Fibroblast of villous mesenchyme (primary cell): Measurements from ENCODE around the gene TRMO. TPM values are rescaled to one million over a fixed set of nuclear protein-coding genes. Genes with fewer than 3 reads are reported as not detected.
A peak's percentile ranks its signal among the peaks of the same experiment; 100 is the strongest.

Source experiments
- DNase-seq: peaks from one replicate; pipeline ENCODE4 v3.0.0-alpha.2; 2010; ENCODE audit warnings: low read depth
- H3K4me3 ChIP-seq: 2 replicates; pipeline ENCODE4 v1.5.1; 2011; ENCODE audit warnings: low read depth, mild to moderate bottlenecking, low read length
- total RNA-seq: library from RNA; depleted of rRNA; stranded (reverse); fragments of >200 nt; gene quantifications from 2 replicates; pipeline ENCODE4 v1.2.3, GENCODE V29; 2012
- TF ChIP-seq, protein P1 (sequence below): IDR thresholded peaks from 2 replicates; pipeline ENCODE4 v1.5.1; 2012; ENCODE audit warnings: low read depth, mild to moderate bottlenecking, low read length; ENCODE audit not compliant: insufficient read depth

TRMO gene
- total RNA-seq, 1 donor, result 15.5 TPM

DNA sequence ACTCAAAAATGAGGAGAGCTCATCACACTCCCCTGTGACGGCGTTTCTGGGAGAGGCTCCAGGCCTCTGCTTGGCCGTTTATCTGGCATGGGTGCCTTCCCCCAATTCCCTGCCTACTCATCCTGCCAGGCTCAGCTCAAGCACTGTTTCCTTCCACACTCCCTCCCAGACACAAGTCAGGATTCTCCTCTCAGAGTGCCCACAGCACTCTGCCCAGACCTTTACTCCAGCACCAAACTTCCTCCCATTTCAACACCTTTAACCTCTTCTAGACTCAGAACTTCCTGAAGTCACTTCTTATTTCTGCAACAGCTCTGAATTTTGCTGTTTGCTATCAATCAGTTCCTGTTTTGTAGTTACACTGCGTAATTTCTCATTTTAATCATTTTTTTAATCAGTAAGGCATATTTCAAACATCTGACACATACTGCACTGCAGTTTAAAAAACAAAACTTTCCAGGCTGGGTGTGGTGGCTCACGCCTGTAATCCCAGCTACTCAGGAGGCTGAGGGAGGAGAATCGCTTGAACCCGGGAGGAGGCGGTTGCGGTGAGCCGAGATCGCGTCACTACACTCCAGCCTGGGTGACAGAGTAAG lies 16.0 kb downstream of the TRMO start:
- TF ChIP-seq, protein P1, sequence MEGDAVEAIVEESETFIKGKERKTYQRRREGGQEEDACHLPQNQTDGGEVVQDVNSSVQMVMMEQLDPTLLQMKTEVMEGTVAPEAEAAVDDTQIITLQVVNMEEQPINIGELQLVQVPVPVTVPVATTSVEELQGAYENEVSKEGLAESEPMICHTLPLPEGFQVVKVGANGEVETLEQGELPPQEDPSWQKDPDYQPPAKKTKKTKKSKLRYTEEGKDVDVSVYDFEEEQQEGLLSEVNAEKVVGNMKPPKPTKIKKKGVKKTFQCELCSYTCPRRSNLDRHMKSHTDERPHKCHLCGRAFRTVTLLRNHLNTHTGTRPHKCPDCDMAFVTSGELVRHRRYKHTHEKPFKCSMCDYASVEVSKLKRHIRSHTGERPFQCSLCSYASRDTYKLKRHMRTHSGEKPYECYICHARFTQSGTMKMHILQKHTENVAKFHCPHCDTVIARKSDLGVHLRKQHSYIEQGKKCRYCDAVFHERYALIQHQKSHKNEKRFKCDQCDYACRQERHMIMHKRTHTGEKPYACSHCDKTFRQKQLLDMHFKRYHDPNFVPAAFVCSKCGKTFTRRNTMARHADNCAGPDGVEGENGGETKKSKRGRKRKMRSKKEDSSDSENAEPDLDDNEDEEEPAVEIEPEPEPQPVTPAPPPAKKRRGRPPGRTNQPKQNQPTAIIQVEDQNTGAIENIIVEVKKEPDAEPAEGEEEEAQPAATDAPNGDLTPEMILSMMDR, result no peak
- H3K4me3 ChIP-seq, result no peak overlapping the region
- DNase-seq, result no peak

DNA sequence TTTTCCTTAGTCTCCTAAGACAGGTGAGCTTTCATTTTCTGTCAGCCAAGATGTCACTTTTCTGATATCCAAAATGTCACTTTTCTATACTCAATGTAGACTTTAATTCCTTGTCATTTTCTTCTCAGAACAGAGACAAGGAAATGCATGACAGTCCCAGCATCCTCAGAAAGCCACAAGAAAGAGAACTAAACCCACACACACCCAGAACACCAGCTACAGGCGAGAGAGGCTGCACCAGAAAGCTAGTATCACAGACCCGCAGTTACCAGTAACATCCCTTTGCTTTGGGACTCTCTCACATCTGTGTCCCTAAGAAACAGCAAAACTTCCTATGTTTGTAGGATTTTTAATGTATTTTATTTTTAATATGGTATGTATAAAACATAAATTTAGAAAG lies 17.1 kb downstream of the TRMO start:
- DNase-seq, result no peak
- H3K4me3 ChIP-seq, result no peak overlapping the region
- TF ChIP-seq, protein P1, result no peak

DNA sequence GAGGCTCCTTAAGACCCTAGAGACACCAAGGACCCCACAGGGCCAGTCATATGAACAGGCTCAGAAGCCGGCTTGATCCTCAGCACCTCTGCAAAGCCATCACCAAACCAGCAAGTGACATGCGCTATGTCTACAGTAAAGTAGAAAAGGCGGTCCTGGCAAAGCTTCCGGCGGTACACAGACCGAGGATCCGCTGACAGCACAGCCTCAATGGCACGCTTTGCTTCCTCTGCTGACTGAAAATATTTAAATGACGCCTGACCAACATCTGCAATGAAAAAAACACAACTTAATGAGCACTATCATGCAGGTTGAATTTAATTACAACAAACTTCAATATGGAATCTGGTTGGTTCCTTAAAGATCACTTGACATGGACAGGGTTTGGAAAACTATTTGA lies 17.6 kb downstream of the TRMO start:
- no peak for DNase-seq
- TF ChIP-seq, protein P1, result no peak
- H3K4me3 ChIP-seq, result no peak overlapping the region

DNA sequence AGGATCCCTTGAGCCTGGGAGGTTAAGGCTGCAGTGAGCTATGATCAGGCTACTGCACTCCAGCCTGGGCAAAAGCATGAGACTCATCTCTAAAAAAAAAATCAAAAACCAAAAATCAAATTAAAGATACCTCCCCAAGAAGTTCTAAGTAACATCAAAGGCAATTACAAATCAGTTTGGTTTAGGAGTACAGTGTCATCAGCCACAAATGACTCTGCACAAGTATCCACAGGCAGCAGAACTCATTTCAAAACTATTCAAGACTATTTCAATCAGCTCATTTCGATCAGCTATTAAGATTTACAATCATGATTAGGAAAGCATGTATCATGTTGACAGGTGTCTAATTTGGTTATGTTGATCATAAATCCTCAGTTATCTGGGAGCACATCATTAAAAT lies 19.1 kb downstream of the TRMO start:
- no peak overlapping the region for H3K4me3 ChIP-seq
- TF ChIP-seq, protein P1, result no peak
- no peak for DNase-seq

DNA sequence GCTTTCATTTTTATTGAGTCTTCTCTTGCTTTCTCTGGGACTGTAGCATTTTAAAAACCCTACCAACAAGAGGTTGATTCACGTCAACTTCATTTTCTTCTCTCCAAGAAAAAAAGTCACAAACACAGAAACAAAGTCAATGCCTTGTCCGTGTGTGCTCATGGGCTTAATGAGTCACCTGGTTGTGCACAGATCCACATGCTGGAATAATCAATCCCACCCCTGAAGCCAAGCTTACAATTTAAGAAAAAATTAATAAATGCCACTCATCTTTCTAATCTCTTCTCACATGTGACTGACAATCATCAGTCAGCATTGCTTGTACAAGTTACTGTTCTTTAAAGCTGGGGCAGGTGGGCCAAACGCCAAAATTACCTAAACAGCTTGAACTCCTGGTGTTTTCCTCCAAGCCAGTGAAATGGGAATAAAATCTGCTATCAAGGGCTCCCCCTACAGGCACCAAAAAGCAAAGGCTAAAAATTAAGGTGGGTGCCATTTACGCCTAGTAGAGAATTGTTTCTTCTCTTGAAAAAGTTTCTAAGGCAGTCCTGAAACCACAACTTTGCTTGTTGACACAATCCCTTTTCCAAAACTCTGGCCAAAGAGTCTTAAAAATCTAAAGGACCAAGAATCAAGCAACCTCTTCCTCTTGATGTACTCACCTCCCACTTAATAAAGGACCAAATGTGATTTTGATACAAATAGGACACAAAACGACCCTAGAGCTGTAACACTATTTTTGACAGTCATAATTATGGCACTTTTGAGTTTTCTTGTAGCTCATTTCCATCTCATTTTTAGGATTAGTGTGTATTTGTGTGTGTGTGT lies 21.3 kb downstream of the TRMO start:
- DNase-seq, result peak; percentile 46
- TF ChIP-seq, protein P1, result peak; percentile 80
- no peak overlapping the region for H3K4me3 ChIP-seq

DNA sequence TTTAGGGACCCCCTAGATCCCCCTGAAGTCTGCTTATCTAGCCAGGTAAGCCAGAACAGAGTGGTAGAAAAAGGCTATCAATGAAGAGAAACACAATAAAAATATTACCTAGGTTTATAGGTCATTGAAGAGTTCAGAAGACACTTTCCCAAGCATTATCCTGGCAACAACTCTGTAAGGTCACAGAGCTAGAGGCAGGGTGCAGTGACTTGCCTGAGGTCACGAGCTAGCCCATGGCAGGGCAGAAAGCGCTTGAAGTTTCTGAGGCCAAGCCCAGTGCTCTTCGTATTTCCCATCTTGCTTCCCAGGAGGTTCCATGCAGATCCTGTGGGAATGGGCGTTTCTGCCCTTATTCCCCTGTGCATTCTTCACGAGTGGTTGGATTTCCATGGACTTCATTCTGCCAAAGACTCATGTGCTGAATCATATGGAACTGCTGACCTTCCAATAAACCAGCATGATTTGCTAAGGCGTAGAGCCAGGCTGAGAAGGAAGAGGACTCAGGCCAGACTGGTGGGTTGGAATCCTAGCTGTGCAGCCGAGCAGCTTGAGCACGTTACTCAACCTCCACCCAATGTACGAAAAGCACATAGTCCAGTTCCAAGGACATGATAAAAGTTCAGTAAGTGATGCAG lies 22.1 kb downstream of the TRMO start:
- TF ChIP-seq, protein P1, result no peak
- H3K4me3 ChIP-seq, result no peak overlapping the region
- peak; percentile 10 for DNase-seq
